Fibroblast of upper back skin (primary cell): ENCODE measurements around the gene NDUFAF3.

Experiments
- DNase-seq: peaks from one replicate; pipeline ENCODE4 v3.0.0-alpha.2; 2013

Gene NDUFAF3

GRCh38 chr3:49021813-49022687, at the start of gene NDUFAF3:
NDUFAF3 (plus strand) TSS chr3:49022121; CDS start chr3:49022145, 24 bp downstream.
- DNase-seq, result peak; percentile 89

GRCh38 chr3:48974076-48974864, 47.7 kb upstream of the NDUFAF3 start:
- no peak for DNase-seq

- no peak for DNase-seq
These were observed 42.5 kb upstream of the NDUFAF3 start for GRCh38 chr3:48979451-48979850.

- DNase-seq, result no peak
These were observed 41.6 kb upstream of the NDUFAF3 start for GRCh38 chr3:48980295-48980694.

- DNase-seq, result no peak
These were observed 39.9 kb upstream of the NDUFAF3 start for GRCh38 chr3:48982016-48982415.

GRCh38 chr3:48982686-48983085, 39.2 kb upstream of the NDUFAF3 start:
- DNase-seq, result no peak

GRCh38 chr3:48983096-48983495, 38.8 kb upstream of the NDUFAF3 start:
- no peak for DNase-seq

- DNase-seq, result no peak
These were observed 37.3 kb upstream of the NDUFAF3 start for GRCh38 chr3:48984663-48985062.

- DNase-seq, result no peak
These were observed 36.0 kb upstream of the NDUFAF3 start for GRCh38 chr3:48985831-48986376.

- DNase-seq, result no peak
These were observed 32.7 kb upstream of the NDUFAF3 start for GRCh38 chr3:48989126-48989795.

GRCh38 chr3:48989796-48990635, 31.9 kb upstream of the NDUFAF3 start, which contains the start of gene P4HTM:
P4HTM (plus strand) TSS chr3:48990241; CDS start chr3:48990257, 16 bp downstream.
- DNase-seq, result peak; percentile 95

GRCh38 chr3:48990636-48991469, 31.1 kb upstream of the NDUFAF3 start:
- DNase-seq, result no peak

GRCh38 chr3:48991851-48992545, 29.9 kb upstream of the NDUFAF3 start:
- DNase-seq, result no peak

- no peak for DNase-seq
These were observed 28.1 kb upstream of the NDUFAF3 start for GRCh38 chr3:48993834-48994233.

- no peak for DNase-seq
These were observed 25.3 kb upstream of the NDUFAF3 start for GRCh38 chr3:48996640-48997039.

- DNase-seq, result no peak
These were observed 24.8 kb upstream of the NDUFAF3 start for GRCh38 chr3:48997102-48997635.

GRCh38 chr3:48997714-48998637, 23.9 kb upstream of the NDUFAF3 start:
- DNase-seq, result no peak

- DNase-seq, result no peak
These were observed 22.6 kb upstream of the NDUFAF3 start for GRCh38 chr3:48999085-48999858.
